Mucosa of rectum (tissue), 2 donors: ENCODE measurements around the gene SMCO2.

Source experiments
- H3K27ac ChIP-seq, 2 donors: one replicate each; pipeline ENCODE4 v1.7.0; 2013; ENCODE audit warnings: inconsistent platforms in 2 of 2, low read depth in 2 of 2, low read length in 2 of 2
- H3K27me3 ChIP-seq, 2 donors: one replicate each; pipeline ENCODE4 v1.7.0; 2013; ENCODE audit warnings: low read length in 2 of 2; ENCODE audit not compliant: control insufficient read depth in 2 of 2, insufficient read depth in 2 of 2
- H3K36me3 ChIP-seq, 2 donors: one replicate each; pipeline ENCODE4 v1.7.0; 2013; ENCODE audit warnings: low read length in 2 of 2; ENCODE audit not compliant: control insufficient read depth in 2 of 2, insufficient read depth in 2 of 2
- H3K4me1 ChIP-seq, 2 donors: one replicate each; pipeline ENCODE4 v1.7.0; 2013; ENCODE audit warnings: low read length in 2 of 2, mild to moderate bottlenecking in 1 of 2; ENCODE audit not compliant: control insufficient read depth in 2 of 2, insufficient read depth in 2 of 2
- H3K4me3 ChIP-seq, 2 donors: one replicate each; pipeline ENCODE4 v1.7.0; 2013; ENCODE audit warnings: low read length in 2 of 2
- H3K9ac ChIP-seq, 2 donors: one replicate each; pipeline ENCODE4 v1.7.0; 2013; ENCODE audit warnings: low read length in 2 of 2, low read depth in 1 of 2, mild to moderate bottlenecking in 1 of 2
- H3K9me3 ChIP-seq, 2 donors: one replicate each; pipeline ENCODE4 v1.7.0; 2013; ENCODE audit warnings: low read length in 2 of 2; ENCODE audit not compliant: control insufficient read depth in 2 of 2
- donor health status: healthy.
- donor health status: Normal muscosa, but diverticular disease.

The SMCO2 gene

GRCh38 chr12:27506645-27507189, 60.2 kb downstream of the SMCO2 start:
- Histone ChIP-seq H3K9me3 (no peaks in the 10 kb centered on the region), H3K36me3 (no peaks in the 10 kb centered on the region), H3K27ac (no peak overlapping the region), H3K4me3 (no peak overlapping the region), H3K4me1 (no peaks in the 10 kb centered on the region), H3K9ac (no peak overlapping the region), H3K27me3 (no peaks in the 10 kb centered on the region)

- H3K27ac ChIP-seq: no peak overlapping the region
- H3K9me3 ChIP-seq: no peaks in the 10 kb centered on the region
- no peaks in the 10 kb centered on the region for H3K27me3 ChIP-seq
- no peaks in the 10 kb centered on the region for H3K36me3 ChIP-seq
- H3K4me3 ChIP-seq: no peak overlapping the region
- no peak overlapping the region for H3K9ac ChIP-seq
- no peaks in the 10 kb centered on the region for H3K4me1 ChIP-seq
Observed at GRCh38 chr12:27508736-27509431, 62.3 kb downstream of the SMCO2 start.

- no peaks in the 10 kb centered on the region for H3K4me1 ChIP-seq
- no peaks in the 10 kb centered on the region for H3K36me3 ChIP-seq
- no peak overlapping the region for H3K27ac ChIP-seq
- no peaks in the 10 kb centered on the region for H3K9me3 ChIP-seq
- no peak overlapping the region for H3K9ac ChIP-seq
- no peak overlapping the region for H3K4me3 ChIP-seq
- H3K27me3 ChIP-seq: no peaks in the 10 kb centered on the region
Observed at GRCh38 chr12:27511031-27511722, 64.6 kb downstream of the SMCO2 start.

GRCh38 chr12:27511723-27512045, 65.1 kb downstream of the SMCO2 start:
- Histone ChIP-seq H3K9ac (no peak overlapping the region), H3K36me3 (no peaks in the 10 kb centered on the region), H3K4me1 (no peaks in the 10 kb centered on the region), H3K27ac (no peak overlapping the region), H3K27me3 (no peaks in the 10 kb centered on the region), H3K4me3 (no peak overlapping the region), H3K9me3 (no peaks in the 10 kb centered on the region)

GRCh38 chr12:27513155-27513824, 66.8 kb downstream of the SMCO2 start:
- H3K9me3 ChIP-seq: no peaks in the 10 kb centered on the region
- H3K4me1 ChIP-seq: no peaks in the 10 kb centered on the region
- H3K27ac ChIP-seq: no peak overlapping the region
- no peak overlapping the region for H3K9ac ChIP-seq
- no peaks in the 10 kb centered on the region for H3K36me3 ChIP-seq
- no peak overlapping the region for H3K4me3 ChIP-seq
- no peaks in the 10 kb centered on the region for H3K27me3 ChIP-seq

GRCh38 chr12:27515671-27516070, 69.1 kb downstream of the SMCO2 start:
- Histone ChIP-seq H3K9me3 (no peaks in the 10 kb centered on the region), H3K4me3 (no peak overlapping the region), H3K4me1 (no peaks in the 10 kb centered on the region), H3K9ac (no peak overlapping the region), H3K27me3 (peaks cover 0 to 4% of the 10 kb centered on the region in 2 donors), H3K27ac (no peak overlapping the region), H3K36me3 (no peaks in the 10 kb centered on the region)

- Histone ChIP-seq H3K4me3 (no peak overlapping the region), H3K9ac (no peak overlapping the region), H3K27ac (no peak overlapping the region), H3K36me3 (no peaks in the 10 kb centered on the region), H3K9me3 (no peaks in the 10 kb centered on the region), H3K27me3 (peaks cover 0 to 4% of the 10 kb centered on the region in 2 donors), H3K4me1 (no peaks in the 10 kb centered on the region)
Observed at GRCh38 chr12:27516625-27517024, 70.1 kb downstream of the SMCO2 start.

GRCh38 chr12:27517546-27517945, 71.0 kb downstream of the SMCO2 start:
- H3K36me3 ChIP-seq: no peaks in the 10 kb centered on the region
- no peak overlapping the region for H3K9ac ChIP-seq
- H3K9me3 ChIP-seq: no peaks in the 10 kb centered on the region
- no peak overlapping the region for H3K27ac ChIP-seq
- no peak overlapping the region for H3K4me3 ChIP-seq
- no peaks in the 10 kb centered on the region for H3K4me1 ChIP-seq
- H3K27me3 ChIP-seq: peaks cover 0 to 4% of the 10 kb centered on the region in 2 donors

- no peaks in the 10 kb centered on the region for H3K36me3 ChIP-seq
- H3K4me3 ChIP-seq: no peak overlapping the region
- H3K9ac ChIP-seq: no peak overlapping the region
- H3K4me1 ChIP-seq: no peaks in the 10 kb centered on the region
- no peaks in the 10 kb centered on the region for H3K9me3 ChIP-seq
- H3K27me3 ChIP-seq: peaks cover 0 to 4% of the 10 kb centered on the region in 2 donors
- no peak overlapping the region for H3K27ac ChIP-seq
Observed at GRCh38 chr12:27517961-27518665, 71.6 kb downstream of the SMCO2 start.

- no peak overlapping the region for H3K27ac ChIP-seq
- no peak overlapping the region for H3K4me3 ChIP-seq
- H3K9me3 ChIP-seq: no peaks in the 10 kb centered on the region
- peaks cover 0 to 6% of the 10 kb centered on the region in 2 donors for H3K4me1 ChIP-seq
- H3K27me3 ChIP-seq: peaks cover 0 to 4% of the 10 kb centered on the region in 2 donors
- no peak overlapping the region for H3K9ac ChIP-seq
- H3K36me3 ChIP-seq: no peaks in the 10 kb centered on the region
Observed at GRCh38 chr12:27521066-27521465, 74.5 kb downstream of the SMCO2 start.
